Stimulated activated CD8-positive, alpha-beta memory T cell treated with anti-CD3 and anti-CD28 coated beads, Interleukin-15, amount 100 ng/mL, for 24 hours (primary cell): ENCODE data around the gene HYAL2.
A peak's percentile ranks its signal among the peaks of the same experiment; 100 is the strongest.
"Not testable (repeated sequence)": the region's sequence is repeated elsewhere in the genome, so short reads cannot be mapped to it uniquely, and the experiment has no call there.

ENCODE experiments used
- DNase-seq: peaks from one replicate; pipeline ENCODE4 v3.0.0-alpha.2; 2020; ENCODE audit warnings: low read depth

The HYAL2 gene

DNA sequence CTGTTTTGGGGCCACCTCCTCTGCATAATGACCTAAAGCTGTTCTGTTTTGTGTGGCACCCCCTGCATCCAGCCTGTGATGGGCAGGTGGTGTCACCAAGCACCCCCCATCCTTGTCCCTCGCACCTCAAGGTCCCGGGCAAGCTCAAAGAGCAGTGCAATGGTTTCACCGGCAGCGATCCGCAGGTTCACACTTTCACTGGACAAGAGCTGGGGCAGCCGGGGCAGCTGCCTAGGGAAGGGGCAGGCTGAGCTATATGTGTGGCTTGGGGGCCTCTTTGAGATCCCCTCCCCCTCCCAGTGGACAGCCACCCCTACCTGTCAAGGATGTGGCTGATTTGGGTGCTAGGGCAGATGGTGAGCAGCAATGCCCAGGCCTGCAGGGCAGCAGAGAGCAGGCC is 33.4 kb downstream of the HYAL2 start:
- no peak for DNase-seq

DNA sequence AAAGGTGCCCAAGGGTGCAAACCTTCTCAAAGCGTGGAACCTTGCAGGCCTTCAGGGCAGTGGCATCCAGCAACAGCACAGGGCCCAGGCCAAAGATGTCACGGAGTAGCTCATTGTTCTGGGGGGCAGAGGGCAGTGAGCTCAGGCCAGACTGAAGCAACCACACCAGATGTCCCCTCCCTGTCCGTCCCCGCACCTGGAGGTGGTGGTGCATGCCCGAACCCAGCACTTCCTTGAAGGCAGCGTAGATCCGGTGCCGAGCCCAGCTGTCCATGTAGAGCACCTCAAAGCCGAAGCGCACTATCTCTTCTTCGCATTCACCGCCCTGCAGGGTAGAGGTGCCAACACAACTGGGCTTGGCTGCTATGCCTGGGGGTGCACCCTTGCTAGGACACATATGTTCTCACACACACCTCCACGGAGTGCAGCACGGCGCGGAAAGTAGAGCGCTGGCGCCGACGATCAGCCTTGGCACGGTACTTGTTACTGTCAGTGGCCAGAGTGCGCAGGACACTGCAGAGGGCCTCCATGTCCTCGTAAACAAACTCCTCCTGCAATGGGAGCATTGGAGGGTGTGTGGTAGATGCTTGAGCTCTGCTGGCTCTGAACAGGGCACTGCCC is 34.0 kb downstream of the HYAL2 start:
- no peak for DNase-seq

DNA sequence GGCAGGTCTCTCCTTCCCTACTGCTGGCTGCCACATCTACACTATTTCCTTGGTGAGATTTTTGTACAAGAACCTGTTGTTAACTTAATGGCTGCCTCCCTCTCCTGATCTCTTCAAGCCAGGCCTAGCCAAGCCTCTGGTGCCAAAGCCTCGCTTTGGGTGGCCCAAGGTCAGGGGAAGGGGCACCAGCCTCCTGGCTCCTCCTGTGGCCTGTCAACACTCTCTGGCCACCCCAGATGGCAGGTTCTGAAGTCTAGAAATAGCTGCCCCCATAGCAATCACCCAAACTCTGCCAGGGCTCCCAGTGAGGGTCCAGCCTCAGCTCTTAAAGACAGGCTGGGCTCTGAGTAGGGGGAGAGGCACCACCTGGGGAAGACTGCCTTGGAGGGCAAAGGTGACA is 35.3 kb downstream of the HYAL2 start:
- DNase-seq = no peak

DNA sequence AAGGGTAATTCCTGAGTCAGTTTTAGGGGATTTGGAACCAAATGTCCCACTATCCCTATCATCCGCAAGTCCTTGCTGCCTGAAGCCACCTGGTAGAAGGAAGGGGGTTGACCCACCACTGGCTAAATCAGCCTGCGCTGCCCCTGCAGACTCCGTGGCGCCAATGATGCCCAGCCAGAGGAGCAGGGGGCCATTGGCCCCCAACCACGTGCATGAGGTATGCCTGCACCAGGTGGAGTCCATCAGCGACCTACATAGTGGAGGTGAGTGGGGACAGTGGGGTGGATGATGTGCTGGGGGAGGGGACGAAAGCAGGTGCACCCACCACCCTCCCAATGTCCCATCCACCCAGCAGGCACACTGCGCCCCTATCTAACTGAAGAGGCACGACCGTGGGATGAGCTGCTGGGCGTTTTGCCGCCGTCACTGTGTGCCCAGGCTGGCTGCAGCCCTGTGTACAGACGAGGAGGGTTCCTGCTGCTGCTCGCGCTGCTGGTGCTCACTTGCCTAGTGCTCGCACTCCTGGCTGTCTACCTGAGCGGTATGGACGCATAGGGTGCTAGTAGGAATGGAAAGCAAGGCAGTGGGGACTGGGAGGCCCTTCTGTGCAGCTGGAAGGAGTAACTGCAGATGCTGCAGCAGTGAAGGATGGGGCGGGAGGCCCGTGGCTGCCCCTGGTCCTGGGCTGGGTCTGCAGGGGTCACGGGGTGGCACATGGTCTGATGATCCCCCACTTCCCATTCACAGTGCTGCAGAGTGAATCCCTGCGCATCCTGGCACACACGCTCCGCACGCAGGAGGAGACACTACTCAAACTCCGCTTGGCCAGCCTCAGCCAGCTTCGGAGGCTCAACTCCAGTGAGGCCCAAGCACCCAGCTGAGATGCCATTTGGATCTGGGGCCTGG is 36.0 kb downstream of the HYAL2 start:
- DNase-seq = no peak

DNA sequence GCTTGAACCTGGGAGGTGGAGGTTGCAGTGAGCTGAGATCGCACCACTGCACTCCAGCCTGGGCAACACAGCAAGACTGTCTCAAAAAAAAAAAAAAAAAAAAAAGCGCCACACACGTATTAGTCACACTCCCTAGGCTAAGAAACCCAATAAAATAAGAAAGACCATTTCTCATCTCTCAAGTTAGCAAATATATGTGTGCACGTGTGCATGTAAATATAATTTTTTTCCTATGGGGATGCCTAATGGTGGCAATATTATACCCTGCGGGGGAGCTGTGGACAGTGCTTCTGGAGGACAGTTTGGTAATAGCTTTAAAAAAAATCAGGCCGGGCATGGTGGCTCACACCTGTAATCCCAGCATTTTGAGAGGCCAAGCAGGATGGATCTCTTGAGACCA is 38.4 kb downstream of the HYAL2 start:
- not testable (repeated sequence) for DNase-seq

DNA sequence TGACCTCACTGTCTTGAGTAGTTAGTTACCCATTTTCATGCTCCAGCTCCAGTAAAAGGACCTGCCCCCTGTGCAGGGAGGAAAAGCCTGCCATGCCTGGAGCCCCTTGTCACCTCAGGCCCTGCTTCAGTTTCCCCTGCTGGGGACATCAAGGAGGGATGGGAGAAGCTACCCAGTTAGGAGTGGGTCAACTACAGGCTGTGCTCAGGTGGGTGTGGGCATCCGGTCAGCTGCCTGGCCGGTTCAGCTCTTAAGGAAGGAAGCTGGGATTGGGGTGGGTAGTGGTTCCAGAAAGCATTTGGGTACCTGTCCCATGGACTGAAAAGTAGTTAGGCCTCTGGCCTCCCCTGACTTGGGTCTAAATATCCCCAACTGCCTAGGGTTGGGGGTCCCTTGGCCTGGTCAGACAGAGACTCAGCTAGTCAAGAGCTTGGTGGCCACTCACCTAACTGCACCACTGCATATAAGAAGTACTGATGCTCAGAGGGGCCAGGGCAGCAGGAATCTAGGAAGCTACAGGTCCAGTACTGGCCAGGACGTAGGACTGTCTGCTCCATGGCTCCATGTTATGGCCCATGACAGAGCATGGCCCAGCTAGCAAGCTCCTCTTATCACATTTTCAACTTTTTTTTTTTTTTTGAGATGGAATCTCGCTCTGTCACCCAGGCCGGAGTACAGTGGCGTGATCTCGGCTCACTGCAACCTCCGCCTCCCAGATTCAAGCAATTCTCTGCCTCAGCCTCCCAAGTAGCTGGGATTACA is 43.1 kb downstream of the HYAL2 start:
- DNase-seq = no peak

DNA sequence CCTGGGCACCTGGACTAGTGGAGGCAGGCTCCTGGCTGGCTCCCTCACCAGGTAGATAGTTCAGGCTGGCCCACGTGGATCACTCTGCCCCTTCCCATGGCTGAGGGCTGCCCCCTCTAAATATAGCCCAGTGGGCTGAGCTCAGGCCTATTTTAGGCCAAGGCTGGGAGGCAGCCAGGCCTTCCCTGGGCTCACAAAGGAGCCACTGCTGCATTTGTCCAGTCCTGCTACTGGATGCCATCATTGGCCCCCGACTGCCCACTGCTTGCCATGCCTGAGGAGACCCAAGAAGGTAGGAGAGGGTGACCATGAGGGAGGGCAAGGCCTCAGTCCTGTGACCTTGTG is 43.7 kb downstream of the HYAL2 start, which contains the start of gene LSMEM2:
TSS of gene LSMEM2 (plus strand) at position 208 of the 345 bp plus-strand sequence. CDS start at position 235, 27 bp downstream.
- DNase-seq = no peak

DNA sequence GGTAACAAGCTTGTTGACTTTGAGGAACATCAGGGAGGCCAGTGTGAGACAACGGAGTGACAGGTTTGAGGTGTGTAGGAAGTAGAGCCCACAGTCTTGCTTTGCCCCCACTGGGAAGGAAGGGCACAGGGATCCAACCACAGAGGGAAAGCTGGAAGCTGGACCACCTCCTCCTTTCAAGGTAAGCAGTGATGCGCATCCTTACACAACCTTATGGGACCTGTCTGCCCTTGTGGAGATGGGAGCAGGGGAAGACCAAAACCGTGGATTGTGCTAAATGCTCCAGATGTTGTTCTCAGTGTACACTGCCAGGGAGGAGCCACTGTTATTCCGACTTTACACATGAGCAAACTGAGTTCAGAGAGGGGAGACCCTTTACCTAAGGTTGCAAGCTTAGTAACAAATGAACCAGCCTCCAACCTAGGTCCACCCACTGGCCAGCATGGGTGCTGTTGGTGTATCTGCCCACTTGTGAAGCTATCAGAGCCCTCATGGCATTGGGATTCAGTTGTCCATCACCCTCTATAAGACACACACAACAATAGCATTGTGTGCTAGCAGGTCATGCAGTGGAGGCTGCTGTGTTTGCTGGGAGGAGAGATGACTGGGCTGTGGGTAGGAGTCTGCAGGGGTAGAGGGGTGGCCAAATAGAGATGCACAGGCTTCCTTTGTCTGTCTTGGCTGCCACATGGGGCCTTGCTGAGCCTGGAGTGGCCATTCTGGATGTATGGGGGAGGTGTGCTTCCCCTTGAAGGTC is 44.2 kb downstream of the HYAL2 start:
- no peak for DNase-seq

DNA sequence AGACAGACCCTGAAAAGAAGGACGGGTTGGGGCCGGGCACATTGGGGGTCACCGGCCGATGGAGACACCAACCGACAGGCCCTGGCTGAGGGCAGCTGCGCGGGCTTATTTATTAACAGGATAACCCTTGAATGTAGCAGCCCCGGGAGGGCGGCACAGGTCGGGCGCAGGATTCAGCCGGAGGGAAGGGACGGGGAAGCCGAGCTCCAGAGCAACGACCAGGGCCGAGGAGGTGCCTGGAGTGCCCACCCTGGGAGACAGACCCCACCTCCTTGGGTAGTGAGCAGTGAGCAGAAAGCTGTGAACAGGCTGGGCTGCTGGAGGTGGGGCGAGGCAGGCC is 45.8 kb downstream of the HYAL2 start:
- DNase-seq = no peak

DNA sequence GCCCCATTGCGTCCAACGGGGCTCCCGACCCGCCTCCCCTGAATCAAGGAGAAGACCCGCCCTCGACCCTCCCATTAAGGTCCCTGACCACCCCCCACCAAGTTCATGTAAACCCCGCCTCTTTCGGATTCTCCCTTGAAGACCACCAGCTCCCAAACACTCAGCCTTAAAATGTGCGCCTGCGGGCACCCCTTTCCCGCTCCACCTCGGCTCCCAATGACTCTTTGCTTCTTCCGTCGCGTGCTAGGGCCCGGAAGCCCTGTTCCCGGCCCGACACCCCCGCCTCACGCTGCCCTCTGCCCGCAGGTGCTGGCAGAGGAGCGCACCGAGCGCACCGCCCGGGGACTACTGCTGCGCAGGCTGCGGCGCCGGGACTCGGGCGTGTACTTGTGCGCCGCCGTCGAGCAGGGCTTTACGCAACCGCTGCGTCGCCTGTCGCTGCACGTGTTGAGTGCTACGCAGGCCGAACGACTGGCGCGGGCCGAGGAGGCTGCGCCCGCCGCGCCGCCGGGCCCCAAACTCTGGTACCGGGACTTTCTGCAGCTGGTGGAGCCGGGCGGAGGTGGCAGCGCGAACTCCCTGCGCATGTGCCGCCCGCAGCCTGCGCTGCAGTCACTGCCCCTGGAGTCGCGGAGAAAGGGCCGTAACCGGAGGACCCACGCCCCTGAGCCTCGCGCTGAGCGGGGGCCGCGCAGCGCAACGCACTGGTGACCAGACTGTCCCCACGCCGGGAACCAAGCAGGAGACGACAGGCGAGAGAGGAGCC is 46.4 kb downstream of the HYAL2 start:
- no peak for DNase-seq

DNA sequence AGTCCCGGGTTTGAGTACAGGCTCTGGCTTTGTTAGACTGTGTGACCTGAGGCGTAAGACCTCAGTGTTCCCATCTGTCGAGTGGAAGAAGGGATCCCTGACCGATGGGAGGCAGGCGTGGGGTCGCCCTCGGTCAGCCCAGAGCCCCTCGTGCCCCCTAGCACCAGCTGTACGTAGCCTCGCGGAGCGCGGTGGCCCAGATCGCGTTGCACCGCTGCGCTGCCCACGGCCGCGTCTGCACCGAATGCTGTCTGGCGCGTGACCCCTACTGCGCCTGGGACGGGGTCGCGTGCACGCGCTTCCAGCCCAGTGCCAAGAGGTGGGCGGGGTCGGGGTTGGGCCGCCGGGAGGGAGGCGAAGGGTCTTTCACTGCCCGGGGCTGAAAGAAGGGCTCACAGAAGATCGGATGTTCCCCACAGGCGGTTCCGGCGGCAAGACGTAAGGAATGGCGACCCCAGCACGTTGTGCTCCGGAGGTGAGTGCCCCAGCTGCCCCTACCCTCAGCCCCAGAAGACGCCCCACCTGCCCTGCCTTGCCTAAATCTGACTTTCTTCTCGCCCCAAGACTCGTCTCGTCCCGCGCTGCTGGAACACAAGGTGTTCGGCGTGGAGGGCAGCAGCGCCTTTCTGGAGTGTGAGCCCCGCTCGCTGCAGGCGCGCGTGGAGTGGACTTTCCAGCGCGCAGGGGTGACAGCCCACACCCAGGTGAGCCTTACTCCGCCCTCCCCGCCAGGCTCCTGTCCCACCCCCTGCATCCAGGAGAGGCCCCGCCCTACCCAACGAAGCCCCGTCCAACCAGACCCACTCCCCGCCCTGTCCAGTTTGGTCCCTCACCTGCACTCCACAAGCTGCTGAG is 47.2 kb downstream of the HYAL2 start:
- DNase-seq = no peak

DNA sequence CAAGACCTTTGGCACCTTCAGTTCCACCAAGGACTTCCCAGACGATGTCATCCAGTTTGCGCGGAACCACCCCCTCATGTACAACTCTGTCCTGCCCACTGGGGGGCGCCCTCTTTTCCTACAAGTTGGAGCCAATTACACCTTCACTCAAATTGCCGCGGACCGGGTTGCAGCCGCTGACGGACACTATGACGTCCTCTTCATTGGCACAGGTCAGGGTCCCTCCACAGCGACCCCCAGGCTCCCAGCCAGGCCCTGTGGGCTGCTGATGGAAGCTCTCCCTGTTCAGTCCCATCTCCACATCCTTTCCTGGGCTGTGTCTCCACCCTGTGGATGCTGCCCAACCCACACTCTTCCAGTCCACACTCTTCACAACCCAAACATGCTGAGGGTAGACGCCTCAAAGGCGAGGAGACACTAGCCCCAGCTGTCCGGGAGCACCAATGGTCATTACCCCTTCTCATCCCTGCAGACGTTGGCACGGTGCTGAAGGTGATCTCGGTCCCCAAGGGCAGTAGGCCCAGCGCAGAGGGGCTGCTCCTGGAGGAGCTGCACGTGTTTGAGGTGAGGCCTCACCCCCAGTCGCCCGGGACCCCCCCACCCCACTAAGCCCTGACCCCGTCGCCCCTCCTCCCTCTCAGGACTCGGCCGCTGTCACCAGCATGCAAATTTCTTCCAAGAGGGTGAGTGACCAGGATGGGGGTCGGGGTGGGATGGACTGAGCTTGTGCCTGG is 48.0 kb downstream of the HYAL2 start:
- peak; percentile 47 for DNase-seq

DNA sequence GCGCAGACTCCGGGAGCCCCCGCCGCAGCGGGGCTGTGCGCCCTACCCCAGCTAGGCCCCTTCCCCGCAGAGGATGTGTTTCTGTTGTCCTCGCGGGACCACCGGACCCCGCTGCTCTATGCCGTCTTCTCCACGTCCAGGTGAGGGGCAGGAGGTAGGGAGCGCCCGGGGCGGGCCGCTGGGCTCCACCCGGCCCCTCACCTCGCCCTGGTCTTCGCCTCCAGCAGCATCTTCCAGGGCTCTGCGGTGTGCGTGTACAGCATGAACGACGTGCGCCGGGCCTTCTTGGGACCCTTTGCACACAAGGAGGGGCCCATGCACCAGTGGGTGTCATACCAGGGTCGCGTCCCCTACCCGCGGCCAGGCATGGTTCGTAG is 48.9 kb downstream of the HYAL2 start:
- DNase-seq = no peak

DNA sequence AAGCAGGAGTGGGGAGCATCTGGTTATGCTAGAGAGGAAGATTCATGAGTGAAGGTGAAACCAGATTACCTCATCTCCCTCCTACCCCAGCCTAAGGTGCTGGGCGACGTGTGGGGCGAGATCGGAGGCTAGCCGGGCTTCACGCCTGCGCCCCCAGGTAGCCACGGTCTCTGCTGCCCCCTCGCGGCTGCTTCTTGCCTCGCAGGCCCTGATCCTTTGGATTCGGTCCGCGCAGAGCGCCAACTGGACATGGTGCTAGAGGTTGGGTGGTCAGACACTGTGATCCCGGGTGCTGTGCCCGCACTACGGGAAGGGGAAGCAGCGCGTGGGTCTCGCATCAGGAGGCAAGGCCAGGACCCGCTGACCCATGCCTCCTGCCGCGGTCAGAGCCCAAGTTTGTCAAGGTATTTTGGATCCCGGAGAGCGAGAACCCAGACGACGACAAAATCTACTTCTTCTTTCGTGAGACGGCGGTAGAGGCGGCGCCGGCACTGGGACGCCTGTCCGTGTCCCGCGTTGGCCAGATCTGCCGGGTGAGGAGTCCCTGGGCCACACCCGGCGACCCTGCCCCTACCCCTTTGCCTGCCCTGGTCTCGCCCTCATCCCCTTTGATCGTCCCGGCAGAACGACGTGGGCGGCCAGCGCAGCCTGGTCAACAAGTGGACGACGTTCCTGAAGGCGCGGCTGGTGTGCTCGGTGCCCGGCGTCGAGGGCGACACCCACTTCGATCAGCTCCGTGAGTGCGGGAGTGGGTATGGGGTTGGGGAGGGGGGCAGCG is 49.4 kb downstream of the HYAL2 start:
- peak; percentile 94 for DNase-seq

DNA sequence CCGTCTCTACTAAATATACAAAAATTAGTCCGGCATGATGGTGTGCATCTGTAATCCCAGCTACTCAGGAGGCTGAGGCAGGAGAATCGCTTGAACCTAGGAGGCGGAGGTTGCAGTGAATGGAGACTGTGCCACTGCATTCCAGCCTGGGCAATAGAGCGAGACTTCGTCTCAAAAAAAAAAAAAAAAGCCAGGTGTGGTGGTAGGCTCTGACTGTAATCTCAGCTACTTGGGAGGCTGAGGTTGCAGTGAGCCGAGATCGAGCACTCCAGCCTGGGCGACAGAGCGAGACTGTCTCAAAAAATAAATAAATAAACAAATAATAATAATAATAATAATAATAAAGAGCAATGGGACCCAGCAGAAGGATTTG is 50.0 kb downstream of the HYAL2 start:
- DNase-seq = not testable (repeated sequence)

DNA sequence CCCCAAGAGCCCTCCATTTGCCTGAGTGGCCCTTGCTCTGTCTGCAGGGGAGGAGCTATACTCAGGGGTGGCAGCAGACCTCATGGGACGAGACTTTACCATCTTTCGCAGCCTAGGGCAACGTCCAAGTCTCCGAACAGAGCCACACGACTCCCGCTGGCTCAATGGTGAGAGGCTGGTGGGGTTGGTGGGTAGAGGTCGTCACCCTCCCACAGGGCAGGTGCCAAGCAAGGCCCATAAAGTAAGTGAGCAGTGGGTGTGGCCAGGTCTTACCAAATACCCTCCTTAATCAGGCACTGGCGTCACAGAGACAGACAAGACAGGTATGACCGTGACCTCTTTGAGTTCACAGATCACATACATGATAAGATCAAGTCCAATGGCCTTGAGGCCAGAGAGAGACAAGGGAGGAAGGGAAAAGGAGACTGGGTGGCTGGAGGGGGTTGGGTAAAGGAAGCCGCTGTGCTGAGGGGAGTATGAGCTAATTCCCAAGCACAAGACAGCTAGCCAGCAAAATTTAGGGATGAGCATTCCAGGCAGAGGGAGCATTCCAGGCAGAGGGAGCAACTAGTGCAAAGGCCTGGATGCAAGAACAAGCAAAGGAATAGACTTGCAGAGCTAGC is 51.1 kb downstream of the HYAL2 start:
- DNase-seq = no peak

DNA sequence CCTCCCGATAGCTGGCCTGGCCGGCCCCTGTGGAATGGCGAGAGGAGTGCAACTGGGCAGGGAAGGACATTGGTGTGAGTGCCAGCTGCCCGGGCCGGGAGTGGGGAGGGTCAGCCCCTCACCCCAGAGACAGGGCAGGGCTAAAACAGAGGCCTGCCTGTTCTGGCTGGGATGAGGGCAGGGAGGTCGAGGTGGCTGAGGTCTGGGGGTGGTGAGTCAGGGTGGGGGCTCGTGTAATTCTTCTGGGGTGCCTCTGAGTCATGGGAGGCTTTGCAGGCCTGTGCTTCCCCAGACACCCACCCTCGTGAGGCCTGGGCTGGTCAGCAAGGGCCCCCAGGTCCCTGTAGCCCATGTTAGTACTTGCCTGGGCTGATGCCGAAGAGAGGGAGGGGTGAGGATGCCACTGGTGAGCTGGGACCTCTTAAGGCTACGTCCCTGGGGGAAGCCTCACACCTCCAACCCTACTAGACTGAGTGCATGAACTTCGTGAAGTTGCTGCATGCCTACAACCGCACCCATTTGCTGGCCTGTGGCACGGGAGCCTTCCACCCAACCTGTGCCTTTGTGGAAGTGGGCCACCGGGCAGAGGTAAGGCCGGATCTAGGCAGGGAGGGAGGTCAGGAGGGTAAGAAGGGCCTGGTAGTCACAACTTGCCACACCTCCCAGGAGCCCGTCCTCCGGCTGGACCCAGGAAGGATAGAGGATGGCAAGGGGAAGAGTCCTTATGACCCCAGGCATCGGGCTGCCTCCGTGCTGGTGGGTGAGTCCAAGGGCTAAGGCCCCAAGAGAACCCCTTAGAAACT is 51.9 kb downstream of the HYAL2 start:
- no peak for DNase-seq

DNA sequence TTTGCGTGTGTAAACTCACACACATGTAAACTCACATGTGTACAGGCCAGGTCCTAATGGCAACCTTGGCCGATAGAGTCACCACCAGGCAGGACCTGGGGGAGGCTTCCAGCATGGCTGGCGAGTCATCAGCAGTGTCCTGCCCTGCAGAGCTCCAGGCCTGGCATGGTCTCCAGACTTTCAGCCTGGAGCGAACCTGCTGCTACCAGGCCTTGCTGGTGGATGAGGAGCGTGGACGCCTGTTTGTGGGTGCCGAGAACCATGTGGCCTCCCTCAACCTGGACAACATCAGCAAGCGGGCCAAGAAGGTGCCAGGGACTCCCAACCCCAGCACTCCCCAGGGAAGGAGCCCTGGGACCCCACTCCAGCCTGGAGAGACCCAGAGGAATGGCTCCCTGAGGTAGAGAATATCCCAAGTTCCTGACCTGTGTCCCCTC is 52.5 kb downstream of the HYAL2 start:
- DNase-seq = no peak
